CD4-positive, alpha-beta T cell treated with Interferon gamma for 1 hour (primary cell): ENCODE measurements around the gene ENG.
A peak's percentile ranks its signal among the peaks of the same experiment; 100 is the strongest.

ENCODE experiments used
- DNase-seq: peaks from one replicate; pipeline ENCODE4 v3.0.0-alpha.2; 2020

The ENG gene

DNA sequence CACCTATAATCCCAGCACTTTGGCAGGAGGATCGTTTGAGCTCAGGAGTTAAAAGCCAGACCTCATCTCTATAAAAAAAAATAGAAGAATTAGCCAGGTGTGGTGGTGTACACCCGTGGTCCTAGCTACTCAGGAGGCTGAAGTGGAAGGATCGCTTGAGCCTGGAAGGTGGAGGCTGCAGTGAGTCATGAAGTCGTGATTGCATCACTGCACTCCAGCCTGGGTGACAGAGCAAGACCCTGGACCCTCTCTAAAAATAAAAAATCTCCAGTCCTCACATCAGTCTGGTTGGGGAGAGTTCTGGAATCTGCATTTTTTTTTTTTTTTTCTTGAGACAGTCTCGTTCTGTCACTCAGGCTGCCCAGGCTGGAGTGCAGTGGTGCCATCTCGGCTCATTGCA, 42.4 kb downstream of the ENG start:
- DNase-seq, result no peak

- no peak for DNase-seq
These were observed 43.9 kb downstream of the ENG start for GRCh38 chr9:127810378-127811187.

- no peak for DNase-seq
These were observed 44.7 kb downstream of the ENG start for GRCh38 chr9:127809540-127810377.

- no peak for DNase-seq
These were observed 45.4 kb downstream of the ENG start for GRCh38 chr9:127809002-127809539.

GRCh38 chr9:127808347-127809001, 46.0 kb downstream of the ENG start:
- no peak for DNase-seq

- DNase-seq, result no peak
These were observed 47.6 kb downstream of the ENG start for GRCh38 chr9:127806871-127807270.

DNA sequence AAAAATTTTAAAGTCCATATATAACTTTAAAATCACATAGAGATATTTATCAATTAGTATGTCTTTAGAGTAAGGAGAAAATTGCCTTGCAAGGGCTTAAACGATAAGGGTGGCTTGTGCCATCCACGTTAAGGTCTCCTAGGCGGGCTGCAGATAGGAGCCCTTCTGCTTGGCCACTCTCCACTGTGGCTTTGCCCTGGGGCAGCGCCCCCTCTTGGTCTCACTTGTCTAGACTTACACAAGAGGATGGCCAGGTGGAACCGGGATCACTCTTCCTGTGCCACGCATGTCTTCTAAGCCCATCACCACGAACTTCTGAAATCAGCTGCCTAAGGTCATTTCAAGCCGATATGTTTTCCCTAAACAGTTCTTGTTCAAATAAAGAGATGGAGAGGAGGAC, 48.8 kb downstream of the ENG start:
- no peak for DNase-seq

- DNase-seq, result no peak
These were observed 50.7 kb downstream of the ENG start for GRCh38 chr9:127803507-127804352.

DNA sequence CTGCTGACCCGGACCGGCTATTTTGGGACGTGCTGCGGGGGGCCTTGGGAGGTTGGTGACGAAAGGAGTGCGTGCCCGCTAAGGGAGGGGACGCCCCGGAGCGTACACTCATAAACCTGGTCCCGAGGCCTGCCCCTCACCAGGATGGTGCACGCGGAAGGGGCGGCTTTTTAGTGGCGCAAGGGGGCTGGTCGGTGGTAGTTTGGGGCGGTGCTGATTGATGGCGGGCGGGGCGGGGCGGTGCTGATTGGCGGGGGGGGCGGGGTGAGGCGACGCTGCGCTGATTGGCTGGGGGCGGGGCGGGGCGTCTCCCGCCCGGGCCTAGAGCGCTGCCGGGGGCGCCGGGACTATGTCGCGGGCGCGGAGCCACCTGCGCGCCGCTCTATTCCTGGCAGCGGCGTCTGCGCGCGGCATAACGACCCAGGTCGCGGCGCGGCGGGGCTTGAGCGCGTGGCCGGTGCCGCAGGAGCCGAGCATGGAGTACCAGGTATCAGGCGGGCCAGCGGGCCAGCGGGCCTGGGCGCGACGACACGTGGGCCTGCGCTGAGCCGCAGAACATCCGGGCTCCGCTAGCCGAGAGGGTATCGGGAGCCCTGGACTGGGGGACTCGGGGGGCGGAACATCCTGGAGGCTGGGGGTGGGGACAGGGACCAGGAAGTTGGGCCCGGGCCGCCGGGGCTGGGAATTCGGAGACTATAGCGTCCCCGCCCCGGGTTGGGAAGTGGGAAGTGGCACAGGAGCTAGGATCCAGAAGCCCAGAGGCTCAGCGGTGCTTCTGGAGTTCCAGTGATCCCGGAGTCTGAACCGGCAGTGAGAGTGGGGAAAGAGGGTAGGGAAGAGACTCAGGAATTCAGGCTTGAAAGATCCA, 51.6 kb downstream of the ENG start, which contains the start of gene FPGS:
TSS of gene FPGS (plus strand) at position 307 of the 868 bp plus-strand sequence. CDS start at position 350, 43 bp downstream.
- DNase-seq, result peak; percentile 84

DNA sequence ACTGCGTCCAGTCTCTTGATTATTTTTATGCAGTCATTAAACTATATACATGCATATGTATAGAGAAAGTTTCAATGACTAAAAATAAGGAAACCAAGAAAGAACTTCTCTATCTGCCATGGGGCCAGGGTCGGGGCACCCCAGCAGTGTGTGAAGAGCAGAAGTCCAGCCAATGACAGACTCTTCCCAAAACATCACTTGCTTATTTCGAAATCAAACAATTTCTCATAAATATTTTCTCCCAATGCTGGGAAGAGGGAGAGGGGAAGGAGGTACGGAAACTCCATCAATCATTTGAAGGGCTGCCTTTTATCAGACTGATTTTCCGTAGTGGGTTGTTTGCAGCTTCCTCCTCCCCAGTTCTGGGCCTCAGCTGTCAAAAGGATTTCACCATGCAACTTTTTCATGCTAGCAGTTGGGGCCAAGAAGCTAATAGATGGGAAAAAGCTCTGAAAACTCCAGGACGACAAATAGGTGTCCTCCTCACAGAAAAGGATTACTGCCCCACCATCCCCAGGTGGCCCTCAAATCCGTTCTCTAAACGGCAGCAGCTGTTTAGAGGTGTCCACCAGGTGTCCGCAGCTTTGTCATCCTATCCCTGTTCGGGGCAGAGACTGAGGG, 52.4 kb downstream of the ENG start:
- peak; percentile 39 for DNase-seq

DNA sequence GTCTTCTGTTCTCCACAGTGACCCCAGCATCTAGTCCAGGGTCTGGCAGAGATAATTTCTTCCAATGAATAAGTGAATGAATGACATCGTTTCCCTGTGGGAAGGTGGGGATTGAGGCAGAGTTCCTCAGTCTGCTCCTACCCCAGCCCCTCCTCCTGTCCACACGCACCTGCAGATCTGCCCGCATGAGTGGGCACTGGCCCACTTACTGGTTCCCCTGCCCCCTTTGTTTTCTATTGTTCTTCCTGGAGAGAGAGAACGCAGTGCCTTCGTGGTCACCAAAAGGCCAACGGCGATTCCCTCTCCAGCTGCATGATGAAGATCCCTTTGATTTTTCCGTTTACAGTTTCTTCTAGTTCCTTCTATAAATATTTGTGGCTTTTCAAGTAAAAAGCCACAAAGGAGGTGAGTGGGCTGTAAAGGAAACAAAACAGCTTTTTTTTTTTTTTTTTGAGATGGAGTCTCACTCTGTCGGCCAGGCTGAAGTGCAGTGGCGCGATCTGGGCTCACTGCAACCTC, 57.5 kb downstream of the ENG start:
- no peak for DNase-seq

DNA sequence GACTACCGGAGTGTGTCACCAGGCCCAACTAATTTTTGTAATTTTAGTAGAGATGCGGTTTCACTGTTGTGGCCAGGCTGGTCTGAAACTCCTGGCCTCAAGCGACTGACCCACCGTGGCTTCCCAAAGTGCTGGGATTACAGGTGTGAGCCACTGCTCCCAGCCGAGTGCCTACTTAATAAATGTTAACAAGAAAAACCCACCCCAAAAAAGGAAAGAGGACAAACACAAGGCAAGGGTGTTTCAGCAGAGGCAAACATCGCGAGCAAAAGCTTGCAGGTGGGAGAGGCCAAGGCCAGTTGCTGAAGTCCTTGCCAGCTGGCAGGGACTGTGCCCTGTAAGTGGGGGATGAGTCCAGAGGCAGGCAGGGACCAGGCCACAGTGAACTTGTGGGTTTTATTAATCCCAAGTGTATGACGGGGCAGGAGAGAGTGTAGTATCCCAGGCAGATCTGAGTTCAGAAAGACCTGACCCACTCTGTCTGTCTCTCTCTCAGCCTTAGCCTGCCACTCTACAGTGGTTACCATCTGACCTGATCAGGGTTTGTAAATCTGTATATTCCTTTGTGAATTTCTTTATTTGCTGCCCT, 58.1 kb downstream of the ENG start:
- no peak for DNase-seq

- DNase-seq, result no peak
These were observed 60.3 kb downstream of the ENG start for GRCh38 chr9:127794001-127794791.

DNA sequence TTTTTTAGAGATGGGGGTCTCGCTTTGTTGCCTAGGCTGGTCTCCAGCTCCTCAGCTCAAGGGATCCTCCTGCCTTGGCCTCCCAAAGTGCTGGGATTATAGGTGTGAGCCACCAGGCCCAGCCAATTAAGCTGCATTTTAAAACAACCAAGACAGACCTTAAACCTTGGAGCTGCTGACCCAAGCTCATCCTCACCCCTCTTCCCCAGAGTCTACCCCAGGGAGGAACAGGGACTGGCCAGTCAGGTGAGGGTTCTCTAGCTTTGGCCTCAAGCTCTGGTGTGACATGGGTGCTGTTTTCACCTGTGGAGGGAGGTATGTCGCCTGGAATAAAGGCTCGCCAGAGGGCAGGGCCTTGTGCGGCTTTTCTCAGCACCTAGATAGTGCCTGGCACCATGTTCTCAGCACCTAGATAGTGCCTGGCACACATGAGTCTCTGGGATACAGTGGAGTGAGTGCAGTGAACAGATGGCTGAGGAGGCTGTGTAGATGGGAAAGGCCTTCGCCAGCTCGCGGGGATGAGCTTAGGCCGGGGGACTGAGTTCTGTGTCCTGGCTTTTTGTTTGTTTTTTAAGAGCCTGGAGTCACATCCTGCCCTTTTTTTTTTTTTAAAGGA, 61.3 kb downstream of the ENG start:
- no peak for DNase-seq

GRCh38 chr9:127792417-127793031, 61.9 kb downstream of the ENG start:
- DNase-seq, result no peak

DNA sequence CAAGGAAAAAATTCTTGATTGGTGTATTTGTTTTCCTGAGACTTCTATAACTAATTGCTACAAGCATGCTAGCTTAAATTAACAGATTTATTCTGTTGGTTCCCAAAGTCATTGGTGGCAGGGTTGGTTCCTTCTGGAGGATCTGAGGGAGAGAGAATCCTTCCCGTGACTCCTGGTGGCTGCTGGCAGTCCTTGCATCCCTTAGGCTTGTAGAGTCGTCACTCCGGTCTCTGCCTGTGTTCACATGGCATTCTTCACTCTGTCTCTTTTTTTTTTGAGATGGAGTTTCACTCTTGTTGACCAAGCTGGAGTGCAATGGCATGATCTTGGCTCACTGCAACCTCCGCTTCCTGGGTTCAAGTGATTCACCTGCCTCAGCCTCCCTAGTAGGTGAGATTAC, 63.4 kb downstream of the ENG start:
- no peak for DNase-seq

DNA sequence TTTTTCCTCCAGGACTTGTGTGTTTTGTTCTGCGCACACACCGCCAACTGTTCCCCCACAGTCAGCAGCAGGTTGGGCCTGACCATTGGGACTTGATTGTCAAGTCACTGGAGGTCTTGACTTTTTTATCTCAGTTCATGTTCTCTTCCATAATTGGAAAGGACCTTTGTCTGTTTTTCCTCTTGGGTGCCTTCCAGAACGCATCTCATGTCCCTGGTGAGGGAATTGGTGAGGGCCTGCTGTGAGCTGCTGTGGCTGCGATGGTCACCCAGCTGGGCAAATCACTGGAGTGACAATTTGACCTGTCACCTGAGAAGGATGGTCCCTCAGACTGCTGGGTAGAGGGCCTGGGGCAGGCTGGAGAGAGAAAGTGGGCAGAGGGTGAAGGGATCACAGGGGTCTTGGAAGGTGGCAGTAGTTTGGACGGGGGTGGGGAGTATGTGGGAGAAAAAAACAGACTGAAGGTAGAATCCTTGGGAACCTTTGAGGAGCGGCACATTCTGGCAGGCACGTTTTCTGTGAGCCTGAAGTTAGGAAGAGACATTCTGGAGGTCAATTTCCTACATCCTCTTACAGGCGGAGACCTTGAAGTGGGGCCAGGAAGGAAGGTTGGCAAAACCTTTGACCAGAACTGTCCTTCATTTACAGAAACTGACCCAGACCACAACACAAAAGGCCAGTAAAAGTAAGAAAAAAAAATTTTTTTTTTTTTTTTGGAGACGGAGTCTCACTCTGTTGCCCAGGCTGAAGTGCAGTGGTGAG, 64.2 kb downstream of the ENG start:
- no peak for DNase-seq
